GM12878 (cell line): ENCODE measurements around the gene SCIMP. TPM values are rescaled to one million over a fixed set of nuclear protein-coding genes. Genes with fewer than 3 reads are reported as not detected.
A peak's percentile ranks its signal among the peaks of the same experiment; 100 is the strongest.

ENCODE experiments used
- BACH1 ChIP-seq: fragments of 450-650 bp; IDR thresholded peaks from 2 replicates; pipeline ENCODE4 v1.6.1; 2017; ENCODE audit warnings: mild to moderate bottlenecking, borderline replicate concordance
- CBX3 ChIP-seq: fragments of 200-600 bp; sonication (generic); IDR thresholded peaks from 2 replicates; pipeline ENCODE4 v1.6.1; 2016; ENCODE audit warnings: low read depth, borderline replicate concordance
- CHD4 ChIP-seq: fragments of 200-600 bp; sonication (generic); IDR thresholded peaks from 2 replicates; pipeline ENCODE4 v1.6.1; 2016; ENCODE audit warnings: mild to moderate bottlenecking
- DPF2 ChIP-seq: fragments of 450-650 bp; IDR thresholded peaks from 2 replicates; pipeline ENCODE4 v1.6.1; 2017; ENCODE audit warnings: mild to moderate bottlenecking
- EGR1 ChIP-seq, 2 experiments: IDR thresholded peaks; 1 replicate in 1 of 2; 2 replicates in 1 of 2; pipeline ENCODE4 v1.6.1; 2011 to 2012; ENCODE audit warnings: low read depth in 2 of 2, low read length in 2 of 2, borderline replicate concordance in 1 of 2, mild to moderate bottlenecking in 1 of 2, moderate library complexity in 1 of 2
- FOXK2 ChIP-seq: fragments of 450-650 bp; IDR thresholded peaks from 2 replicates; pipeline ENCODE4 v1.6.1; 2017; ENCODE audit warnings: mild to moderate bottlenecking, moderate library complexity
- GATAD2B ChIP-seq: fragments of 450-650 bp; conservative IDR thresholded peaks from 2 replicates; pipeline ENCODE4 v1.6.1; 2017; ENCODE audit warnings: low read depth, mild to moderate bottlenecking, moderate library complexity
- IRF3 ChIP-seq: fragments of 450-650 bp; IDR thresholded peaks from 2 replicates; pipeline ENCODE4 v1.6.1; 2014; ENCODE audit warnings: mild to moderate bottlenecking
- IRF4 ChIP-seq: IDR thresholded peaks from 2 replicates; pipeline ENCODE4 v1.6.1; 2011; ENCODE audit warnings: low read depth, low read length
- KDM1A ChIP-seq: fragments of 200-600 bp; sonication (generic); IDR thresholded peaks from 2 replicates; pipeline ENCODE4 v1.6.1; 2016; ENCODE audit warnings: borderline replicate concordance
- RBBP5 ChIP-seq: fragments of 200-600 bp; sonication (generic); conservative IDR thresholded peaks from 2 replicates; pipeline ENCODE4 v1.6.1; 2016
- RCOR1 ChIP-seq: conservative IDR thresholded peaks from 2 replicates; pipeline ENCODE4 v1.6.1; 2012; ENCODE audit warnings: low read depth, low read length, improper control_type of control experiment
- SMARCA5 ChIP-seq: fragments of 450-650 bp; IDR thresholded peaks from 2 replicates; pipeline ENCODE4 v1.6.1; 2017; ENCODE audit warnings: mild to moderate bottlenecking
- SREBF1 ChIP-seq: IDR thresholded peaks from 2 replicates; pipeline ENCODE4 v1.6.1; 2012; ENCODE audit warnings: mild to moderate bottlenecking, low read length
- SRF ChIP-seq, 2 experiments: IDR thresholded peaks; 2 replicates each; pipeline ENCODE4 v1.6.1; 2011; ENCODE audit warnings: low read depth in 2 of 2, low read length in 2 of 2, mild to moderate bottlenecking in 1 of 2, moderate library complexity in 1 of 2
- TARDBP ChIP-seq: IDR thresholded peaks from 2 replicates; pipeline ENCODE4 v1.6.1; 2016; ENCODE audit warnings: borderline replicate concordance
- WRNIP1 ChIP-seq: IDR thresholded peaks from 2 replicates; pipeline ENCODE4 v1.6.1; 2011; ENCODE audit warnings: low read depth, low read length, improper control_type of control experiment, borderline replicate concordance
- ZNF687 ChIP-seq: fragments of 450-650 bp; IDR thresholded peaks from 2 replicates; pipeline ENCODE4 v1.6.1; 2017; ENCODE audit warnings: mild to moderate bottlenecking, moderate library complexity
- ZZZ3 ChIP-seq: IDR thresholded peaks from 2 replicates; pipeline ENCODE4 v1.6.1; 2011; ENCODE audit warnings: low read depth; ENCODE audit not compliant: control insufficient read depth, insufficient read length
- polyA plus RNA-seq, 11 experiments: library from polyadenylated mRNA; depleted of rRNA in 4 of 11; unstranded in 6 of 11; stranded (reverse) in 5 of 11; fragments of >200 nt; fragmentation: Nextera tagmentation in 4 of 11; fragmentation: Illumina TruSeq in 1 of 11; extraction: Ambion mirVana in 4 of 11; extraction: Trizol in 1 of 11; gene quantifications; 1 replicate in 1 of 11; 2 replicates in 10 of 11; pipeline versions ENCODE4 v1.2.1 to v1.2.3, GENCODE V29; 2011 to 2016; ENCODE audit warnings: inconsistent platforms in 2 of 11, missing spikeins in 2 of 11, low read depth in 1 of 11
- total RNA-seq, 4 experiments: library from RNA; depleted of rRNA in 3 of 4; stranded (reverse); fragments of >200 nt in 3 of 4; fragmentation: Illumina TruSeq in 1 of 4; extraction: Trizol in 1 of 4; gene quantifications; 2 replicates each; pipeline versions ENCODE4 v1.2.1 to v1.2.3, GENCODE V29; 2013 to 2021
- TF ChIP-seq, protein P1 (sequence below): IDR thresholded peaks from 2 replicates; pipeline ENCODE4 v1.6.1; 2011; ENCODE audit warnings: borderline replicate concordance, low read depth, mild to moderate bottlenecking, moderate library complexity, mixed read lengths, low read length; ENCODE audit not compliant: insufficient read depth; ENCODE audit errors: extremely low read length
- TF ChIP-seq, protein P2 (sequence below): fragments of 150-350 bp; IDR thresholded peaks from 2 replicates; pipeline ENCODE4 v1.6.1; 2016; ENCODE audit warnings: low read depth, low read length

The SCIMP gene
- total and polyA plus RNA-seq, 10 of the 15 experiments (the other 5 are each of a cell fraction or from before 2014, with no cell fraction given), result 56.7 to 151 (median 95.0) TPM

DNA sequence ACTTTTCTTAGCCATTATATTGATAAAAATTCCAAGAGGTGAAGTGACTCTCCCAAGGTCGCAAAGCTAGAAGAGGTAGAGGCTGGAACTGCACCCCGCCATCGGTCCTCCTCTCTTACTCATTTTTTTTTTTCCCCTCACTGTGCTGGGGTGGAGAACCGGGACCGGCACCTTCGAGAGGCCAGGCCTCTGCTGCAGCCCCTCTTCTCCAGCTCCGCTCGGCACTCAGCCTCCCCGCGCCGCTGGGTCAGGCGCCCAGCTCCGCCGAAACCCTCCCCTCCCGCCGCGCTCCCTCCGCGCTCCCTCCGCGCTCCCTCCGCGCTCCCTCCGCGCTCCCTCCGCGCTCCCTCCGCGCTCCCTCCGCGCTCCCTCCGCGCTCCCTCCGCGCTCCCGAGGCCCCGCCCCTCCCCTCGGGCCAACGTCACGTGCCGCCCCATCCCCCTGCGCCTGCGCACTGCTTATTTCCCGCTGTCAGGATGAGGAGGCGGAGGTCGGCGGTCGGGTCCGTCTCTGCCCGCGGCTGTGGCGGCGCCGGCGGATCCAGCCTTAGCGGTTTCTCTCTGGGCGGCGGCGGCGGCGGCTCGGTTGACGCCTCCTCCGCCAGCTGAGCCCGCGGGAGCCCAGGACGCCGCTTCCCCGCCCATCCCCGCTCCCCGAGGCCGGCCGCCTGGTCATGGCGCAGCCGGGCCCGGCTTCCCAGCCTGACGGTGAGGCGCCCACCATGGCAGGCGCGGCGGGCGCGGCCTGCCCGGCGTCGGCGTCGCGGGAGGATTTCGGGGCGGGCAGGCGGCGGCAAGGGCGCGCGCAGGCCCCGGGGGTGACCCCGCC, 47.4 kb upstream of the SCIMP start, which contains the start of gene RABEP1 (continued):
- TF ChIP-seq ZZZ3, result no peak
- TF ChIP-seq SREBF1, result no peak
- TF ChIP-seq IRF4, result no peak
- TF ChIP-seq FOXK2, result no peak
- TF ChIP-seq ZNF687, result peak; percentile 65
- peak in 1 of 2 experiments; percentile 81; a peak in 1 of 3 replicates for TF ChIP-seq EGR1 (IDR thresholded peaks at IDR 0.05; ENCODE audit: borderline replicate concordance in 1 of 2, low read depth in 2 of 2, low read length in 2 of 2)
- TF ChIP-seq, protein P1, sequence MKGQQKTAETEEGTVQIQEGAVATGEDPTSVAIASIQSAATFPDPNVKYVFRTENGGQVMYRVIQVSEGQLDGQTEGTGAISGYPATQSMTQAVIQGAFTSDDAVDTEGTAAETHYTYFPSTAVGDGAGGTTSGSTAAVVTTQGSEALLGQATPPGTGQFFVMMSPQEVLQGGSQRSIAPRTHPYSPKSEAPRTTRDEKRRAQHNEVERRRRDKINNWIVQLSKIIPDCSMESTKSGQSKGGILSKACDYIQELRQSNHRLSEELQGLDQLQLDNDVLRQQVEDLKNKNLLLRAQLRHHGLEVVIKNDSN, result peak; percentile 92
- TF ChIP-seq RBBP5, result no peak
- TF ChIP-seq SRF (IDR thresholded peaks at IDR 0.05; ENCODE audit: low read depth in 2 of 2, low read length in 2 of 2), result no peak
- TF ChIP-seq CBX3, result no peak
- peak; percentile 91 for TF ChIP-seq GATAD2B
- peak; percentile 73 for TF ChIP-seq BACH1
- peak; percentile 87 for TF ChIP-seq DPF2
- no peak for TF ChIP-seq CHD4
- TF ChIP-seq, protein P2, sequence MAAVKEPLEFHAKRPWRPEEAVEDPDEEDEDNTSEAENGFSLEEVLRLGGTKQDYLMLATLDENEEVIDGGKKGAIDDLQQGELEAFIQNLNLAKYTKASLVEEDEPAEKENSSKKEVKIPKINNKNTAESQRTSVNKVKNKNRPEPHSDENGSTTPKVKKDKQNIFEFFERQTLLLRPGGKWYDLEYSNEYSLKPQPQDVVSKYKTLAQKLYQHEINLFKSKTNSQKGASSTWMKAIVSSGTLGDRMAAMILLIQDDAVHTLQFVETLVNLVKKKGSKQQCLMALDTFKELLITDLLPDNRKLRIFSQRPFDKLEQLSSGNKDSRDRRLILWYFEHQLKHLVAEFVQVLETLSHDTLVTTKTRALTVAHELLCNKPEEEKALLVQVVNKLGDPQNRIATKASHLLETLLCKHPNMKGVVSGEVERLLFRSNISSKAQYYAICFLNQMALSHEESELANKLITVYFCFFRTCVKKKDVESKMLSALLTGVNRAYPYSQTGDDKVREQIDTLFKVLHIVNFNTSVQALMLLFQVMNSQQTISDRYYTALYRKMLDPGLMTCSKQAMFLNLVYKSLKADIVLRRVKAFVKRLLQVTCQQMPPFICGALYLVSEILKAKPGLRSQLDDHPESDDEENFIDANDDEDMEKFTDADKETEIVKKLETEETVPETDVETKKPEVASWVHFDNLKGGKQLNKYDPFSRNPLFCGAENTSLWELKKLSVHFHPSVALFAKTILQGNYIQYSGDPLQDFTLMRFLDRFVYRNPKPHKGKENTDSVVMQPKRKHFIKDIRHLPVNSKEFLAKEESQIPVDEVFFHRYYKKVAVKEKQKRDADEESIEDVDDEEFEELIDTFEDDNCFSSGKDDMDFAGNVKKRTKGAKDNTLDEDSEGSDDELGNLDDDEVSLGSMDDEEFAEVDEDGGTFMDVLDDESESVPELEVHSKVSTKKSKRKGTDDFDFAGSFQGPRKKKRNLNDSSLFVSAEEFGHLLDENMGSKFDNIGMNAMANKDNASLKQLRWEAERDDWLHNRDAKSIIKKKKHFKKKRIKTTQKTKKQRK, result no peak
- no peak for TF ChIP-seq IRF3
- no peak for TF ChIP-seq KDM1A
- TF ChIP-seq SMARCA5, result peak; percentile 81
- no peak for TF ChIP-seq RCOR1
- peak; percentile 92 for TF ChIP-seq TARDBP
- no peak for TF ChIP-seq WRNIP1
